ENCODE data around the gene MYO3B.

The MYO3B gene

GRCh38 chr2:170477630-170478029, 299.7 kb downstream of the MYO3B start:
- no peak for DNase-seq

GRCh38 chr2:170481201-170481600, 303.3 kb downstream of the MYO3B start:
- DNase-seq, result no peak

GRCh38 chr2:170484552-170484951, 306.6 kb downstream of the MYO3B start:
- DNase-seq, result no peak

GRCh38 chr2:170485254-170486026, 307.5 kb downstream of the MYO3B start:
- DNase-seq, result no peak

GRCh38 chr2:170486730-170487129, 308.8 kb downstream of the MYO3B start:
- peak in 2 of 6 experiments; percentile 6 to 28 for DNase-seq

- DNase-seq, result no peak
Observed at GRCh38 chr2:170488807-170489206, 310.9 kb downstream of the MYO3B start.

GRCh38 chr2:170492010-170492409, 314.1 kb downstream of the MYO3B start:
- no peak for DNase-seq

GRCh38 chr2:170493426-170494097, 315.6 kb downstream of the MYO3B start:
- DNase-seq, result no peak

- DNase-seq, result no peak
Observed at GRCh38 chr2:170495896-170496295, 317.9 kb downstream of the MYO3B start.

- DNase-seq, result no peak
Observed at GRCh38 chr2:170498619-170499018, 320.7 kb downstream of the MYO3B start.

- DNase-seq, result no peak
Observed at GRCh38 chr2:170500104-170500503, 322.2 kb downstream of the MYO3B start.

GRCh38 chr2:170500770-170501169, 322.8 kb downstream of the MYO3B start:
- DNase-seq, result no peak

GRCh38 chr2:170501421-170502043, 323.6 kb downstream of the MYO3B start:
- no peak for DNase-seq

GRCh38 chr2:170502361-170503130, 324.6 kb downstream of the MYO3B start:
- DNase-seq, result no peak

GRCh38 chr2:170503563-170503962, 325.6 kb downstream of the MYO3B start:
- DNase-seq, result no peak

- no peak for DNase-seq
Observed at GRCh38 chr2:170503971-170504809, 326.2 kb downstream of the MYO3B start.

- DNase-seq, result no peak
Observed at GRCh38 chr2:170504810-170505145, 326.8 kb downstream of the MYO3B start.

- DNase-seq, result no peak
Observed at GRCh38 chr2:170505631-170506275, 327.8 kb downstream of the MYO3B start.

GRCh38 chr2:170509452-170510193, 331.7 kb downstream of the MYO3B start:
- no peak for DNase-seq

GRCh38 chr2:170512266-170512665, 334.3 kb downstream of the MYO3B start:
- DNase-seq, result no peak

- DNase-seq, result no peak
Observed at GRCh38 chr2:170514140-170514539, 336.2 kb downstream of the MYO3B start.

Data from stimulated activated naive CD4-positive, alpha-beta T cell (primary cell).